Measurements from ENCODE around the gene ZNF536. TPM values are rescaled to one million over a fixed set of nuclear protein-coding genes. Genes with fewer than 3 reads are reported as not detected.

The ZNF536 gene
- total RNA-seq, 4 donors from 2014 or later = 4.3 to 7.6 (median 5.5) TPM

DNA sequence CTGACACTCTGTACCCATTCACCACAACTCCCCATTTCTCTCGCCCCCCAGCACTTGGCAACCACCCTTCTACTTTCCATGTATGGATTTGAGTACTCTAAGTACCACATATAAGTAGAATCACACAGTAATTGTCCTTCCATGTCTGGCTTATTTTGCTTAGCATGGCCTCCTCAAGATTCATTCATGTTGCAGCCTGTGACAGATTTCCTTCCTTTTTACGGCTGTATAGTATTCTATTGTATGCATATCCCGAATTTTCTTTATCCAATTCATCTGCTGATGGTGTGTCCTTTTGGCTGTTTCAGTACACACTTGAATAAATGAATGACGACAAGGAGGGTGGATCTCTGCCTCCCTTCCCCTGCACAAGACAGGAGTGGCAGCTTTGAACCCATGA lies 95.1 kb downstream of the ZNF536 start:
- ATAC-seq = no peak
- Histone ChIP-seq H3K27me3 (peaks cover 4% of the 10 kb centered on the region), H3K9me3 (no peaks in the 10 kb centered on the region), H3K36me3 (no peaks in the 10 kb centered on the region), H3K27ac (no peak overlapping the region), H3K4me3 (no peak overlapping the region), H3K4me1 (no peaks in the 10 kb centered on the region)
- WGBS, 2 donors (ENCODE audit: low coverage in 1 of 2) = 86 to 93% methylated on average over 2 to 4 of the region's 4 CpGs
- no peak for TF ChIP-seq POLR2AphosphoS5 (IDR thresholded peaks at IDR 0.05)
- TF ChIP-seq EP300 (IDR thresholded peaks at IDR 0.05) = no peak
- TF ChIP-seq, protein P1, sequence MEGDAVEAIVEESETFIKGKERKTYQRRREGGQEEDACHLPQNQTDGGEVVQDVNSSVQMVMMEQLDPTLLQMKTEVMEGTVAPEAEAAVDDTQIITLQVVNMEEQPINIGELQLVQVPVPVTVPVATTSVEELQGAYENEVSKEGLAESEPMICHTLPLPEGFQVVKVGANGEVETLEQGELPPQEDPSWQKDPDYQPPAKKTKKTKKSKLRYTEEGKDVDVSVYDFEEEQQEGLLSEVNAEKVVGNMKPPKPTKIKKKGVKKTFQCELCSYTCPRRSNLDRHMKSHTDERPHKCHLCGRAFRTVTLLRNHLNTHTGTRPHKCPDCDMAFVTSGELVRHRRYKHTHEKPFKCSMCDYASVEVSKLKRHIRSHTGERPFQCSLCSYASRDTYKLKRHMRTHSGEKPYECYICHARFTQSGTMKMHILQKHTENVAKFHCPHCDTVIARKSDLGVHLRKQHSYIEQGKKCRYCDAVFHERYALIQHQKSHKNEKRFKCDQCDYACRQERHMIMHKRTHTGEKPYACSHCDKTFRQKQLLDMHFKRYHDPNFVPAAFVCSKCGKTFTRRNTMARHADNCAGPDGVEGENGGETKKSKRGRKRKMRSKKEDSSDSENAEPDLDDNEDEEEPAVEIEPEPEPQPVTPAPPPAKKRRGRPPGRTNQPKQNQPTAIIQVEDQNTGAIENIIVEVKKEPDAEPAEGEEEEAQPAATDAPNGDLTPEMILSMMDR (IDR thresholded peaks at IDR 0.05) = no peak
- no peak for TF ChIP-seq POLR2A (IDR thresholded peaks at IDR 0.05)

DNA sequence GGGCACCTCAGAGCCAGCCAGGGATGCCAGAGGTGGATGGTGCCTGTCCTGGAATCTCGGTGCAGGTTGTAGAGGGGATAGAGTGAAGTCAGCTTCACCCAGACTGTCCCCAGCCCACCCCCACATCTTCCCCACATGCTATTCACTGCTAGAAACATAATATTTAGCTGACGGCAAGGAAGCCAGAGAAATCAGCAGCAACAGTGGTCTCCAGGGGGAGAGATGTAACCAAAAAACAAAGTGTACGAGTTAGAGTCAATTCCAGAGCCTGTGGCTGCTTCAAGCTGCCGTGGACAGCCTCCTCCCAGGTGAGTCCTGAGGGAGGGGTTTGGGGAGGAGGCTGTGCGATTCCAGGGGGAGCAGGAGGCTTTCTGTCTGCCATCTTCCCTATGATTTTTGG lies 97.6 kb downstream of the ZNF536 start:
- H3K9me3 ChIP-seq = peaks cover 0 to 16% (median 0%) of the 10 kb centered on the region in 3 donors
- 31 to 38% methylated on average over 4 to 5 of the region's 5 CpGs for WGBS, 2 donors (ENCODE audit: low coverage in 1 of 2)
- H3K4me3 ChIP-seq = no peak overlapping the region
- no peaks in the 10 kb centered on the region for H3K36me3 ChIP-seq
- TF ChIP-seq POLR2AphosphoS5 (IDR thresholded peaks at IDR 0.05) (no peak), POLR2A (IDR thresholded peaks at IDR 0.05) (no peak), EP300 (IDR thresholded peaks at IDR 0.05) (no peak)
- TF ChIP-seq, protein P1 (IDR thresholded peaks at IDR 0.05) = no peak
- peaks cover 18% of the 10 kb centered on the region for H3K27me3 ChIP-seq
- ATAC-seq = no peak
- no peak overlapping the region for H3K27ac ChIP-seq
- H3K4me1 ChIP-seq = no peaks in the 10 kb centered on the region

DNA sequence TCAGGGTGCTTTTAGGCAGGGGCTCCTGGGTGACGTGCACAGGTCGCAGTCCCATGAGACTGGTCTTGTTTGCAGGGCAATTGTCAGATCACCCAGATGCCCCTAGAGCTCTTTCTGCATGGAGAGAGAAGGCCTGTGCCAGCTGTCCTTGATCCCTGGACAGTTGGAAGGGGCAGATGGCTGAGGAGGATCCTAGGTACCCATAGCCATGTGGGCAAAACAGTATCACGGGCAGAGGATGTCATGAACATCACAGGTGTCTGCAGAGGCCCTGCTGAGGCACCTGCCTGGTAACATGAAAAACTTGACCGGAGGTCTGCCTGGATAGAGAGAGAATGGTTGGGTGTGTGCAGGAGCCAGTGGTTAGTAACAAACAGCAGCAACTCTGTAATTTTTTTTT lies 99.3 kb downstream of the ZNF536 start:
- peaks cover 30% of the 10 kb centered on the region for H3K27me3 ChIP-seq
- 93 to 95% methylated on average over 3 to 4 of the region's 4 CpGs for WGBS, 2 donors (ENCODE audit: low coverage in 1 of 2)
- no peaks in the 10 kb centered on the region for H3K36me3 ChIP-seq
- no peak for ATAC-seq
- no peak overlapping the region for H3K27ac ChIP-seq
- TF ChIP-seq POLR2A (IDR thresholded peaks at IDR 0.05) = no peak
- no peak for TF ChIP-seq POLR2AphosphoS5 (IDR thresholded peaks at IDR 0.05)
- no peak overlapping the region for H3K4me3 ChIP-seq
- H3K9me3 ChIP-seq = peaks cover 0 to 16% (median 0%) of the 10 kb centered on the region in 3 donors
- no peaks in the 10 kb centered on the region for H3K4me1 ChIP-seq

DNA sequence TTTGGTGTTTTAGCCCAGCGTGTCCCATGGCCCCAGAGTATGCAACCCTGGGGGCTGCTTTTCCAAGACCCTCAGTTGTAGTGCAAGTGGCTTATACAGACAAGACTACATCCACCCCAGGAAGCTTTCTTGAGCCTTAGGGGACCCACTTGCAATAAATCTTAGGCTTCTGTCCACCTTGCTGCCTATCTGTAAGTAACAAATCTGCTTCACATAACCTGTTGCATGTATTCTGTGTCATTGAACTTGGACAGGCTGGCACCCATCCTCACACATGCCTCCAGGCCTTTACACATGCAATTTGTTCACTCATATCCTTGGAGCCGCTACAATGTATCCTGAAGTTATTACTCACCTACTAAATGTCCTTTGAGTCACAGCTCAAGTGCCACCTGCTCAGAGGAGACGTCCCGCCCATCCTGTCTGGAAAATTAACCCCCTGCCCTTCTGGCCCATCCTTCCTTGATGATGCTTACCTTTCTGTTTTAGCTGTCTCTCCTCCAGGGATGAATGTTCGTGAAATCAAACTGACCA lies 101.2 kb downstream of the ZNF536 start:
- H3K4me3 ChIP-seq = no peak overlapping the region
- ATAC-seq = no peak
- WGBS, 2 donors (ENCODE audit: low coverage in 1 of 2) = 80 to 90% methylated on average over 4 to 5 of the region's 5 CpGs
- TF ChIP-seq POLR2AphosphoS5 (IDR thresholded peaks at IDR 0.05) (no peak), POLR2A (IDR thresholded peaks at IDR 0.05) (no peak), EP300 (IDR thresholded peaks at IDR 0.05) (no peak)
- TF ChIP-seq, protein P1 (IDR thresholded peaks at IDR 0.05) = no peak
- peaks cover 40% of the 10 kb centered on the region for H3K27me3 ChIP-seq
- H3K9me3 ChIP-seq = peaks cover 0 to 16% (median 0%) of the 10 kb centered on the region in 3 donors
- no peaks in the 10 kb centered on the region for H3K4me1 ChIP-seq
- H3K36me3 ChIP-seq = no peaks in the 10 kb centered on the region
- no peak overlapping the region for H3K27ac ChIP-seq

DNA sequence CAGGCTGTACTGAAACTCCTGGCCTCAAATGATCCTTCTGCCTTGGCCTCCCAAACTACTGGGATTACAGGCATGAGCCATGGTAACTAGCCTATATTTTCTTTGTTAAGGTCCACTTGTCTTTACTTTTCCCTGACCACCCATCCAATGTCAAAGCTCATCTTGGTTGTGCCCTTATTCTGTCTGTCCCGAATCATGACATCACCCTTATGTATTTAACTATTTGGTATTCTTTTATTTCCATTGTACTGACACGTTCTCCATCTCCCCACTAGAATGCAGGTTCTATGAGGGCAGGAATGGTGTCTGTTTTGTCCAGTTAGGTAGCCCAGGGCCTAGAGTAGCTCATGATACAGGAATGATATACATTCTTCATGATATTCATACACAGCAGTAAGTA lies 104.8 kb downstream of the ZNF536 start:
- TF ChIP-seq EP300 (IDR thresholded peaks at IDR 0.05) = no peak
- no peak for TF ChIP-seq POLR2AphosphoS5 (IDR thresholded peaks at IDR 0.05)
- TF ChIP-seq, protein P1 (IDR thresholded peaks at IDR 0.05) = no peak
- TF ChIP-seq POLR2A (IDR thresholded peaks at IDR 0.05) = no peak
- H3K27ac ChIP-seq = no peak overlapping the region
- H3K36me3 ChIP-seq = no peaks in the 10 kb centered on the region
- no CpG with 5 or more reads among the region's 2 CpGs for WGBS, 2 donors (ENCODE audit: low coverage in 1 of 2)
- H3K4me1 ChIP-seq = no peaks in the 10 kb centered on the region
- peaks cover 55% of the 10 kb centered on the region for H3K27me3 ChIP-seq
- no peak overlapping the region for H3K4me3 ChIP-seq
- no peak for ATAC-seq
- peaks cover 0 to 16% (median 0%) of the 10 kb centered on the region in 3 donors for H3K9me3 ChIP-seq
